NCI-H2227 (cell line): ENCODE measurements around the gene ALG1.
"Not testable (repeated sequence)": the region's sequence is repeated elsewhere in the genome, so short reads cannot be mapped to it uniquely, and the experiment has no call there.

Experiments used
- DNase-seq: peaks from one replicate; lab custom pipeline; 2025; ENCODE audit not compliant: unreplicated experiment; lab: John Stamatoyannopoulos, UW

Gene ALG1

DNA sequence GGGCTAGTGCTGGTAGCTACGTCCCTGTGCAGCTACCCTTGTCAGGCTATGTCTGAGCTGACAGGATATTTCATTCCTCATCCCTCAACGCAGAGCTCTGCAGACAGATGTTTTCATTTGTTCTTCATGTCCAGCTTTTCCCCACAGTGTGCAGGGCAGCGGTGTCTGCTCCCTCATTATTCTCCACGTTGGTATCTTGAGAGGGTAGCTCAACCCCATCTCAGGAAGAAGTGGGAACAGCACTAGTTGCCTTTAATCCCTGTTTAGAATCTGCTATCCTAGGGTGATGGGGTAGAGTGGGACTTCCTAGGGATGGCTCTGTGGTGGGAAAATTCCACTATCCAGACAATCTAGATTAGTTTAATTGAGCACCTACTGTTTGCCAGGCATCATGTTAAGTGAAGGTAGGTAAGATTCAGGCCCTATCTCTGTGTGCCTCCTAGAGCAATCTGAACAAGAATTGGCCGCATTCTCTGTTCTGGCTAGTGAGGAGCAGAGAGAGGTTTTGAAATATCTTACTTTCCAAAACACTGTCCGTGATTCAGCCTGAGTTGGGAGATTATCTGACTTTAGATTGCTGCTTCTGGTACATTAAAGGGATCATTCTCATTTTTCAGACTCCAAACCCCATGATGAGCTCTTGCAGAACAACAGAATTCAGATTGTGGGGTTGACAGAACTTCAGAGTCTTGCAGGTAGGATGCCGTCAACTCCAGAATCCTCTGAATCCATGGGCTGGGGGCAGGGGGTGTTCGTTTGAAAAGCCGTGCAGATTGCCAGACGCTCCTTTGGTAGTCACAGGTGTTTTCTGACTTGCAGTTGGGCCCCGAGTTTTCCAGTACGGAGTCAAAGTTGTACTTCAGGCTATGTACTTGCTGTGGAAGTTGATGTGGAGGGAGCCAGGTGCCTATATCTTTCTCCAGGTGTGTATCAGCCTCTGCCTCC lies 963 bp downstream of the ALG1 start:
- DNase-seq, result no peak

DNA sequence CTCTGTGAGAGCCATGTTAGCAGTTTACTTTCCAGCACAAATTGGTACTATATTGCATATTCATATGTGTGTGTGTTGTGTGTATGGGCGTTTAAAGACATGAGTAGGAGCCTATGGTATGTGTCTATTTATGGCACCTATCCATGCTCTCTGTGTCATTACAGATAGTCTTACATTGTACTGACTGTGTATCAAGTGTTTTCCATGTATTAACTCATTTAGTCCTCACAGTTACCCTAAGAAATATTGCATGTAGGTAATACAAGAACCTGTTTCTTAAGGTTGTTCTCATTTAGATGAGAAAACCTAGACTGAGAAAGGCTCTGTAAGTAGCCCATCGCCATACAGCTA lies 1.6 kb downstream of the ALG1 start:
- DNase-seq, result no peak

DNA sequence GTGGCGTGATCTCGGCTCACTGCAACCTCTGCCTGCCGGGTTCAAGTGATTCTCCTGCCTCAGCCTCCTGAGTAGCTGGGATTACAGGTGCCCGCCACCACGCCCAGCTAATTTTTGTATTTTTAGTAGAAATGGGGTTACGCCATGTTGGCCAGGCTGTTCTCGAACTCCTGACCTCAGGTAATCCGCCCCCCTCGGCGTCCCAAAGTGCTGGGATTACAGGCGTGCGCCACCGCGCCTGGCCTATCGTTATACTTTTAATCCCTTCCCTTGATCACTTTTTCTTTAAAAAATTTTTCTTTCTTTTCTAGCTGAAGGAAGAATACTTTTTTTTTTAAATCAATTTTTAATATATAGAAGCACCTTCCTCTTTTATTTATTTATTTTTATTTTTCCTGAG lies 2.1 kb downstream of the ALG1 start:
- not testable (repeated sequence) for DNase-seq

DNA sequence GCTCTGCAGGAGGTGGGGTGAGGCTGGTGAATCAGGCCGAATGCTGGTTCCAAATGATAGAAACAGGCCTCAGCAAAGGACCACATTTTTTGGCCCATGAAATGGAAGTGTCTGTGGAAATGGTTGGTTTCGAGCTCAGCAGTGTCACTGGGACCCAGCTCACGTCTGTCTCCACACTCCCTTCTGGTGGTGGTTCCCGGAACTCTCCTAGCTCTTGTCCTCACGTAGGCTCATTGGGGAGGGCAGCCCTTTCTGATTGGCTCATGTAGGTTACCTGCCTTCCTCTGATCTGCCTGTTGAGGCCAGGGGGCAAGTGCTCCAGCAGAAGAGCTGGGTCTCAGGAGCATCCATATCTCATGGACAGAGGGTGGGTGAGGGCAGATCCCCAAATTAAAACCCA lies 4.0 kb downstream of the ALG1 start:
- DNase-seq, result no peak

DNA sequence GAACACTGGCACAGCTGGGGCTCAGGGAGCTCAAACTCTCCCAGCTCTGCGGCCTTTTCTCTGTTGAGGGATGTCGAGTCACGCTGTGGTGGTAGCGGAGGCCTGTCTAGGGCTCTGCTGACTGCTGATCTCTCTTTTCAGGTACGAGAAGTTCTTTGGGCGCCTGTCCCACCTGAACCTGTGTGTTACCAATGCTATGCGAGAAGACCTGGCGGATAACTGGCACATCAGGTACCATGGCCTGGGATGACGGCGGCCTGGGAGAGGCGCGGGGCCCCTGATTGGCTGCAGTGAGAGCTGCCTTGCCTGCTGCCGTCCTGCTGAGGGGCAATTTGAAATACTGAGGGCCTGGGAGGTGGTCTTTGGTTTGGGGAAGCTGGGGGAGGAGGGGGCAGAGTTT lies 5.7 kb downstream of the ALG1 start:
- DNase-seq, result no peak

DNA sequence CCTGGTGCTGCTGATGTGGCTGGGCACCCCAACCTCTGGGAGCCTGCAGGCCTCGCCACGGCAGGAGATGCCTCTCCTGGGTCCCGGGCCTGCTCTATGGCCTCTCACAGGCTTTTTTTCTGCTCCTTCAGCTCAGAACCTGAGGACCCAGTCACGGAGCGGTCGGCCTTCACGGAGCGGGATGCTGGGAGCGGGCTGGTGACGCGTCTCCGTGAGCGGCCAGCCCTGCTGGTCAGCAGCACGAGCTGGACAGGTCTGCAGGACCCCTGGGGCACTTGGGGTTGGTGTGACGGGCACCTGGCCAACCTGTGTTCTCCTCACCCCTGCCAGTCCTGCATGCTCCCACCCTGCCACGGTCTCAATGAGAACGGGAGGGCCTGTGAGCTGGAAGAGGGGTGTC lies 7.0 kb downstream of the ALG1 start:
- DNase-seq, result no peak

DNA sequence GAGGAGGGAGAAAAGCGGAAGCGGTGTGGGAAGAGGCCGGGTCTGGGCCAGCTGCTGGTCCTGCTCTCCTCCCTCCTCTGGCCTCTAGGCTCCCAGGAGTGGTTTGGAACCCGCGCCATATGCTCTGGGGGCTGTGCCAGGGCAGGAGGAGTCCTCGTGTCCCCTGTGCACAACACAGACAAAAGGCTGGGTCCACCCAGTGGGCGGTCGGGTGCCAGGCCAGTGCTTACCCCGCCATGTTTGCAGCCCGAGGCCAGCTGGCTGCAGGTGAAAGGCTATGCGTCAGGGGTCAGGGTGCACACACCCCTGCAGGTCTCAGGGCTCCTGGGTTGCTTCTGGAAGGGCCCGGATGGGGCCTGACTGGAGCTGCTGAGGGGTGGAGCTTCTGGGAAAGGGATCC lies 8.8 kb downstream of the ALG1 start:
- DNase-seq, result not testable (repeated sequence)

DNA sequence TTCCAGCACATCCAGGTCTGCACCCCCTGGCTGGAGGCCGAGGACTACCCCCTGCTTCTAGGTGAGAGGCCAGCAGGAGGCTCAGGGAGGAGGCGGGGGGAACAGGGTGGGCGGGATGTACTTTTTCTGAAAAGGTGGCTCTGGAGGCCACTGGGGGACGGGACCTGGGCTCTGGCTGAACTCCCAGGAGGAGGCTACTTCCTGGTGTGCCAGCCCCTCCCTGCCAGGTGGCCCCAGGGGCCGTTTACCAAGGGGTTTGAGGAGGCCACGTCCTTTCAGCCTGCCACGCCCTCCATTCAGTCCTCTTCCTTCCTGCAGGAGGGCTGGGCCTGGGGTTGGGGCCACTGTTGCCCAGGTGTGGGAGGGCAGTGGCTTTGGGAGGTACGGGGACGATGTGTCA lies 9.4 kb downstream of the ALG1 start:
- not testable (repeated sequence) for DNase-seq

DNA sequence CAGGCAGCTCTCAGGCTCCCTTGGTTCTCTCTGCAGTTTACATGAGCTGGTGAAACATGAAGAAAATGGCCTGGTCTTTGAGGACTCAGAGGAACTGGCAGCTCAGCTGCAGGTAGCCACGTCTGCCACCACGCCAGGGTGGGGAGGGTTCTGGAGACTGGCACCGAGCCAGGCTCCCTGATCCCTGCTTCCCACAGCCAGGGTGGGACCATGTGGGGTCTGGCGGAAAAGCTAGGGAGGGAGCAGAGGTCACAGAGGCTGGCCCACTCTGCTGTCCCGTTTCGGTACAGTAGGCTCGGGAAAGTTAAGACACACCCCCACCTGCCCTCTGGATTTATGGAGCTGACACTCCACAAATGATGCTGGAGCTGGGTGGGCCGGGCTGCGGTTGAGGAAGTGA lies 12.0 kb downstream of the ALG1 start:
- not testable (repeated sequence) for DNase-seq

DNA sequence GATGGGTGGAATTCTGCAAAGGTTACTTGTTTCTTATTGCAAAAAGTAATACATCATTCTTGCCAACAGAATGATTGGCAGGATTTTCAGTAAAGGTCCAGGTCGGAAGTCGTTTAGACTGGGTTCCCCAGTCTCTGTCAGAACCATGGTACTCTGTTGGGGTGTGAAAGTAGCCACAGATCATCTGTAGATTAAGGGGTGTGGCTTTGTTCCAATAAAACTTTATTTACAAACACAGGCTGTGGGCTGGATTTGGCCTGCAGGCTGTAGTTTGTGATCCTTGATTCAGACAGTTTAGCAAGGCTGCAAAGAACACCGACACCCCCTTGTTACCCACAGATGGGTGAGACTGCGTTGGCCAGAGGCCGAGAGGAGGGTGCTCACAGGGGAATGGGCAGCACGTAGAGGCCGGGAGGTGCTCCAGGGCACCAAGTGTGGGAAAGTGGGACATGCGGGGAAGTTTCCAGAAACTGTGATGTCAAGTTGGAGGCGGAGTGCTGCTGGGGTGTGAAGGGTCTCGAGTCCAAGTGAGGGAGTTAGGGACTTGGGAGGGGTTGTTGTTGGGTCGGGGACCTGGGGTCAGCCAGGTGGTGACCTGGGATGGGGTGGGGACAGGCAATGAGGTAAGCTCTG lies 12.6 kb downstream of the ALG1 start:
- not testable (repeated sequence) for DNase-seq

DNA sequence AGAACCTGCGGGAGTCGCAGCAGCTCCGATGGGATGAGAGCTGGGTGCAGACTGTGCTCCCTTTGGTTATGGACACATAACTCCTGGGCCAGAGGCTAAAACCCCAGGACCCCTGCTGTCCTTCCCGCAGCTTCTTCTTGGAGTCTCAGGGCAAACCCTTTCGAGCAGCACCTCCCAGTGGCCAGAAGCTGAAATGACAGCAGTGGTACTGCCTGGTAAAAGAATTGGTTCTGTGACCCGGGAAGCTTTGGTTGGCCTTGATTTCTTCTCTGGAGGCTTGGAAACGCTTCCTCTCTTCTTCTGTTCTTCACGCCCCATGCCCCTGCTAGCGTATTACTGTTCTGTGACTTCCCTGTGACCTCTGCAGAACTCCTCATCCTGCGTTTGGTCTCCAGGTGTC lies 13.2 kb downstream of the ALG1 start:
- peak; percentile 68 for DNase-seq

DNA sequence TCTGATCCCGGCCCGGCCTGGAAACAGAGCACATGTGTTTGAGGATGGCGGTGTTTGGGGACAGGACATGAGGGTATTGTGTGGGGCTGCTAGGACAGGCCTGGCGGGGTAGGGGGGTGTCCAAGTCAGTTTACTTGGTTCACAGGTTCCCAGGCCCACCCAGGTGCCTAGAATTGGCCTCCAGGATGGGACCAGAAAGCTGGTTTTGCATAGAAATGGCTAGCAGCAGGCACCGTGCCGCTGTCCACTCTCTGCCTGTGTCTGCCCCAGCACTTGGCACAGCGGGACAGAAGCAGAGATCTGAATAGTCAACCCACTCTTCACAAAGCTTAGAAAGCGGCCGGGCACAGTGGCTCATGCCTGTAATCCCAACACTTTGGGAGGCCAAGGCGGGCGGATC lies 14.1 kb downstream of the ALG1 start:
- DNase-seq, result not testable (repeated sequence)

DNA sequence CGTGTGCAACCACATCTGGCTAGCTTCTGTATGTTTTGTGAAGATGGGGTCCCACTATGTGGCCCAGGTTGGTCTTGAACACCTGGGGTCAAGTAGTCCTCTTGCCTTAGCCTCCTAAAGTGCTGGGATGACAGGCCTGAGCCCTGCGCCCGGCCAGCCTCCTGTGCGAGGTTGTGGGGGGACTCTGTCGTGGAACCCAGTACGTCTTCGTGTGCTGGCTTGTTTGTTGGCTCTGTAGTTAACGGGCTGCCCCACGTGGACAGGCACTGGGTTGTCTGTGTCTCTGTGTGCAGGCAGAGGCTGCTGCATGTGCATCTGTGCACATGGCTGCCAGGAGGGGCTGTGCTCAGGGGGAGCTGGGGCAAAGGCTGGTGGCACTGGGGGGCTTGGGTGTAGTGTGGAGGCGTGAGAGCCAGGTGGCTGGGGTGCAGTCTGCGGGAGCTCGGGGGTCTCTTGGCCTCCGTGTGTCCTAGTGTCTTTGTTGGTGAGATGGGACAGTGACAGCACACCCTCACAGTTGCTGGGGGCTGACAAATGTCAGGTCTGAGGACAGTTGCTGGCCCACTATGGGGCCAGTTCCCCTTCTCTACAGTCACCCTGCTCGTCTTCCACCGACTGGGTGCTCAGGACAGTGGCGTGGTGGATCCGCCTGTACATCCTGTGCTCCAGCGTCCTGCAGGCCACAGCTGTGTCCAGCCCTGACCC lies 16.6 kb downstream of the ALG1 start:
- DNase-seq, result not testable (repeated sequence)

DNA sequence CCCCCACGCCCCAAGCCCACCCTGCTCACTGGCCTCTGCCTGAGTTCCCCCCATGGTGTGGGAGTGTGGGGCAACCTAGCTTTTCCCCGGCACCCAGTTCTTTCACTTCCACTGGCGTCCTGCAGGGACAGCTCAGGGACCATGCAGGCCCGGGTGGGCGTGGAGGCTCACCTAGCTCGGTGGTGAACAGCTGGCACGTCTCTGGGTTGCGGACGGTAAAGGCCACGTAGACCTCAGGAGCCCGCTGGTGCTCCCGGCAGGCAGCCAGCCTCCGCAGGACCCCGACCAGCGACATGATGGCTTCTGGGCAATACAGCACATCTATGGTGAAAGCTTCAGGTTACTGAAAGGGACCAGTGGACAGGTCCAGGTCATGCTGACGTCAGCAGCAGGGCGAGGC lies 17.3 kb downstream of the ALG1 start:
- DNase-seq, result not testable (repeated sequence)

DNA sequence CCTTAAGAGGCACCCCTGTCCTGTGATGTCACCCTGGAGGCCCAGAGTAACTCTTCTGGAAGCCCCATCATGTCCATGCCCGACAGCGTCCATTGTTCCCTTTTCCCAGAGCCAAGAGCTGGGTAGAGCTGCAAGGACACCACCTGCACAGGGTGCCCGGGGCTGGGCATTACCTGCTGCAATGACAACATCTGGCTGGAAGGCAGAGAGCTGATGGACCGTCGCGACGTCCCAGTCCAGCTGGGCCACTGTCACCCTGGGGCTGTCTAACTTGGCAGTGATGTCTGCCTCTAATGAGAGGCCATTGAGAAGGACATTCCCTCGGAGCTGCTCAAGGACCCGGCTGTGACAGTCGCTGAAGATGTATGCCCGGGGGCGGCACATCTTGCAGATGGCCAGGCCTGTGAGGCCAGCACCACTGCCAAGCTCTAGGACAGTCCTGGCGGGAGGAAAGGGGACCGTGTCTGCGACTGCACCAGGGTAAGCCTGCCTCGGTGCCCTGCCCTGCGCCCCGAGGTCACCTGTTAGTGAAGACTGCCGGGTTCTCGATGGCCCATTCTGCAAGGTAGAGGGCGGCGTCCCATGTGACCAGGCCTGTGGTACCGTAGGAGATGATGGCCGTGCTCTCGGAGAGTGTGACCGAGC lies 18.4 kb downstream of the ALG1 start:
- DNase-seq, result not testable (repeated sequence)

DNA sequence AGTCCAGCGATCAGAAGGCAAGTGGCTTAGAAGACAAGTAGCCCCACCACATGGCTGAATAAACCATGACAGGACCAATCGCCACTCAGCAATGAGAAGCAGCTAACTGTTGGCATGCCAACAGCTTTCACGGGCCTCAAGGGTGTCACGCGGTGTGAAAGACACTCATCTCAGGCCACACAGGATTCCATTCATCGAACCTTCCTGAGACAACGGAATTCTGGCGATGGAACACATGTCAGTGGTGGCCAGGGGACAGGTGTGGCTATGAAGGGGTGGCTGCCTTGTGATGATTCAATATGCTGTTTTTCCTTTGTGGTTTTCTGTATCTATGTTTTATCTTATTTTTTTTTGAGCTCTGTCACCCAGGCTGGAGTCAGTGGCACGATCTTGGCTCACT lies 18.9 kb downstream of the ALG1 start:
- DNase-seq, result not testable (repeated sequence)

DNA sequence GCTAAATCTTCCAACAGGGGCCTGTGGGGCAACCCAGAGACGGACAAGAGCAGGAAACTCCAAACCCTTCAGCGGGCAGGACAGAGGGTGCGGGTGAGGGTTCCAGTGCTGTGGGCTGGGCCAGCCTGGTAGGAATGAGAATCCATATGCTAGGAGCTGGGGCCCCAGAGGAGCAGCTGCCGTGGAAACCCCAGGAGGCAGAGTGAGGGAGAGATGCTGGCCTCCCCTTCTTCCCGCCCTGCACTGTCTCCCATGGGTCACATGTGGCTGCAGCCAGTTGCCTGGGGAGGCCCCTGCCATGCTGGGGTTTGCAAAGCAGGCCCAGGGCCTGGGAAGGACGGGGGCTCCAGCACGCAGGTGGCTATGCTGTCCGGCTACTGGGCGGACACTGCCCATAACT lies 21.4 kb downstream of the ALG1 start:
- DNase-seq, result not testable (repeated sequence)

DNA sequence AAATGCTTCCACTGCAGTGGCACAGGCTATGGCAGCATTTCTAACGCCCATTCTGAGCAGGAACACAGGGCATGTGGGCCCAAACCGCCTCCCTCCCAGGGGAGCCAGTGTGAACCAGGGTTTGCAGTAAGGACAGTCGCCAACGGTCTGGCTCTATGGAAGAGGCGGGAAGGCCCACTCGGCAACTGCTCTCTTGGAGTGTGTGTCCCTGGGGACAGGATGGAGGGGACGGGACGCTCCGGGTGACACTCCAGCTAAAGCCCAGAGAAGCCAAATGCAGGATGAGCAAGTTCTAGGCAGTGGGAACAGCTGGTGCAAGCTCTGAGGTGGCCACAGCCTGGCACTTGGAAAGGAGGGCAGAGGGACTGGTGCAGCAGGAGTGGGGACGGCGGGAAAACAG lies 22.1 kb downstream of the ALG1 start:
- DNase-seq, result not testable (repeated sequence)

DNA sequence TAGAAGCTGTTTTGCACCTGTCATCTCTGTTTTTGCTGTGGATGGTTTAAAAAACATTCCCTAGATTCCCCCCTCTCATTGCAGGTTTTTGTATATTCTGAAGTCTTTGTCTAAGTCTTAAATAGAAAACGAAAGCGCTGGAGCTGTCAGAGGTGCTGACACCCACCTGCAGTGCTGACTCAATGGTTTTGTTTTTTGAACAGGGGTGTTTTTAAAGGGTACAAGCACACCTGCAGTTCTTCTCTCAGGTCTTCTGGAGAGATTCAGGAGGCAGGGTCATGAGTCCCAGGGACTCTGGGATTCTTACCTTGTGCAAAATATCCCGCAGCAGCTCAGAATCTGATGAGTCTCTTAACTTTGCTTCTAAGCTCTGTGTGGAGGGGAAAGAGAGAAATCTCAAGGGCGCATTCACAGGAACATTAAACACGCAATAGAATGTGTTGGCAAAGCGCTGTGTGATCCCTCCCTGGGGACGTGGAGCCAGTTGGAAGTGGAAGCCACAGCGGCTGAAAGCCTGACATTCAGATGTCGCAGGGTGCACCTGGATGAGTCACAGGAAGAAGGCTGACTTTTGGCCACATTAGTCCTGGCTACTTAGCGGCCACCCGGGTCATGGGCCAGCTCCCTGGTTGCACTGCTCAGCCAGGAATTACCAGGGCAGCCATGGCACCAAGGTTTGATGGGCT lies 23.6 kb downstream of the ALG1 start:
- DNase-seq, result not testable (repeated sequence)

DNA sequence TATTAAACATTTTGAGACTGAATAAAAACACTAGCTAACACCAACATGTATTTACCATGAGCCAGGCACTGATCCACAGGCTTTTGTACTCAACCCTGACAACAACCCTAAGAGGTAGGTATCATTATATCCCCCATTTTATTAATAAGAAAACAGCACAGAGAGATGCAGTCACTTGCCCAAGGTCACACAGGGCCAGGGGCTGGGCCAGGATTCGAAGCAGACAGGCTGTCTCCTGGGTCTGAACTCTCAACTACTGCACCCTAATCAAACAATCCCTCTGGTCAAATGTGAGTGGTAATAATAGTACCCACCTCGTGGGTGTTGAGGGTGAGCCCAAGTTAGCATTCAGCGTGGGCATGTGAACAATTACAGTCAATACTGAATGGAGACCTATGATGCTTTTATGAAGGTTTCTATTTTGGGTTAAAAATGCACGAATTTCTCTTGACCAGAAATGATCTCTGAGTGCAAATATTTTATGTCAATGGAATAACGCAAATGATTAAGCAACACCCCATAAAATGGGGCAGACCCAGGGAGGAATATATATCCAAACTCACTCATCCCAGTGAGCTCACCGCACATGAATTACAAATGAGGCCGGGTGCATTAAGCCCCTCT lies 24.9 kb downstream of the ALG1 start:
- DNase-seq, result not testable (repeated sequence)
